K562 (cell line): Measurements from ENCODE around the gene ZFP37. TPM values are rescaled to one million over a fixed set of nuclear protein-coding genes. Genes with fewer than 3 reads are reported as not detected.

Source experiments
- ARID2 ChIP-seq: fragments of 450-650 bp; IDR thresholded peaks from 2 replicates; pipeline ENCODE4 v1.6.1; 2017; ENCODE audit warnings: antibody characterized with exemption, mild to moderate bottlenecking
- CBX3 ChIP-seq, 2 experiments: IDR thresholded peaks; 1 replicate in 1 of 2; 2 replicates in 1 of 2; pipeline ENCODE4 v1.6.1; 2012; ENCODE audit warnings: inconsistent platforms in 2 of 2, low read length in 2 of 2, borderline replicate concordance in 1 of 2, control low read depth in 1 of 2
- CUX1 ChIP-seq: fragments of 200-800 bp; sonication (Bioruptor generic); IDR thresholded peaks from 2 replicates; pipeline ENCODE4 v1.6.1; 2016; ENCODE audit warnings: missing genetic modification characterization, missing compliant biosample characterization
- GATAD2B ChIP-seq: fragments of 450-650 bp; IDR thresholded peaks from 2 replicates; pipeline ENCODE4 v1.6.1; 2017; ENCODE audit warnings: mild to moderate bottlenecking, borderline replicate concordance
- HMG20B ChIP-seq: fragments of 250-450 bp; sonication (Bioruptor Pico); IDR thresholded peaks from 2 replicates; pipeline ENCODE4 v1.5.0; 2021; ENCODE audit warnings: mild to moderate bottlenecking
- ZNF274 ChIP-seq: IDR thresholded peaks from 2 replicates; pipeline ENCODE4 v1.6.1; 2011; ENCODE audit warnings: low read depth, mild to moderate bottlenecking, low read length, moderate library complexity, borderline replicate concordance
- polyA plus RNA-seq, 8 experiments: library from polyadenylated mRNA; depleted of rRNA in 4 of 8; stranded (reverse) in 5 of 8; unstranded in 3 of 8; fragments of >200 nt; fragmentation: Nextera tagmentation in 2 of 8; fragmentation: Illumina TruSeq in 1 of 8; extraction: Ambion mirVana in 2 of 8; extraction: Trizol in 1 of 8; gene quantifications; 2 replicates each; pipeline versions ENCODE4 v1.2.1 to v1.2.3, GENCODE V29; 2011 to 2014; ENCODE audit warnings: inconsistent platforms in 1 of 8, missing spikeins in 1 of 8
- total RNA-seq, 7 experiments: library from RNA; depleted of rRNA in 6 of 7; stranded (reverse); fragments of >200 nt in 6 of 7; fragmentation: Illumina TruSeq in 2 of 7; extraction: Trizol in 2 of 7; gene quantifications; 2 replicates each; pipeline versions ENCODE4 v1.2.1 to v1.2.3, GENCODE V29; 2011 to 2021; ENCODE audit warnings: low replicate concordance in 1 of 7
- TF ChIP-seq, protein P1 (sequence below): fragments of 250-450 bp; sonication (Bioruptor Pico); IDR thresholded peaks from 2 replicates; pipeline ENCODE4 v1.5.1; 2021; ENCODE audit warnings: mild to moderate bottlenecking

ZFP37 gene
- total and polyA plus RNA-seq, 9 of the 15 experiments (the other 6 are each of a cell fraction or from before 2014, with no cell fraction given), result 0.03 to 0.33 (median 0.14) TPM; not detected in 1

GRCh38 chr9:112997236-112997941, 59.1 kb downstream of the ZFP37 start (continued):
- no peak for TF ChIP-seq CUX1 (CRISPR knock-in tag)
- TF ChIP-seq HMG20B, result no peak
- peak; percentile 98 for TF ChIP-seq ZNF274
- TF ChIP-seq, protein P1, sequence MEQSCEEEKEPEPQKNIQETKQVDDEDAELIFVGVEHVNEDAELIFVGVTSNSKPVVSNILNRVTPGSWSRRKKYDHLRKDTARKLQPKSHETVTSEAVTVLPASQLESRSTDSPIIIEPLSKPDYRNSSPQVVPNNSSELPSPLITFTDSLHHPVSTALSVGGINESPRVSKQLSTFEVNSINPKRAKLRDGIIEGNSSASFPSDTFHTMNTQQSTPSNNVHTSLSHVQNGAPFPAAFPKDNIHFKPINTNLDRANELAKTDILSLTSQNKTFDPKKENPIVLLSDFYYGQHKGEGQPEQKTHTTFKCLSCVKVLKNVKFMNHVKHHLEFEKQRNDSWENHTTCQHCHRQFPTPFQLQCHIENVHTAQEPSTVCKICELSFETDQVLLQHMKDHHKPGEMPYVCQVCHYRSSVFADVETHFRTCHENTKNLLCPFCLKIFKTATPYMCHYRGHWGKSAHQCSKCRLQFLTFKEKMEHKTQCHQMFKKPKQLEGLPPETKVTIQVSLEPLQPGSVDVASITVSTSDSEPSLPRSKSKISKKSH, result no peak
- TF ChIP-seq ARID2, result no peak
- no peak for TF ChIP-seq GATAD2B
- TF ChIP-seq CBX3 (IDR thresholded peaks at IDR 0.05; ENCODE audit: borderline replicate concordance in 1 of 2, low read length in 2 of 2), result peak in 1 of 2 experiments; percentile 26; a peak in 1 of 3 replicates

Other genes with a start within 250 kb of the ZFP37 start
Only the 7 nearest of the 8 such genes appear.
- gene SLC46A2, start 165.8 kb downstream of the ZFP37 start, total RNA-seq (2014; rRNA removed), result not detected in 2 replicates
- not detected in 2 replicates for gene SLC46A2, start 165.8 kb downstream of the ZFP37 start, total RNA-seq (2014; rRNA removed; fragmentation: Illumina TruSeq; extraction: Trizol)
- not detected in 2 replicates for gene SLC46A2, start 165.8 kb downstream of the ZFP37 start, total RNA-seq (2015; rRNA removed; fragmentation: Illumina TruSeq; extraction: Trizol)
- gene SLC46A2, start 165.8 kb downstream of the ZFP37 start, total RNA-seq (2021), result 0.07 TPM in 1 of 2 replicates, not detected in the other
- not detected in 2 replicates for gene SLC46A2, start 165.8 kb downstream of the ZFP37 start, polyA plus RNA-seq (2011; rRNA removed)
- gene SLC46A2, start 165.8 kb downstream of the ZFP37 start, polyA plus RNA-seq (2014; fragmentation: Illumina TruSeq; extraction: Trizol), result not detected in 2 replicates
- not detected for gene SLC46A2, start 165.8 kb downstream of the ZFP37 start, polyA plus RNA-seq (2014; fragmentation: Nextera tagmentation; extraction: Ambion mirVana)
- not detected in 2 replicates for gene SLC46A2, start 165.8 kb downstream of the ZFP37 start, polyA plus RNA-seq (2014; rRNA removed)
- gene ZNF883, start 44.5 kb downstream of the ZFP37 start, total RNA-seq (2014; rRNA removed), result 0.90 and 1.00 TPM in 2 replicates
- 4.9 and 5.6 TPM in 2 replicates for gene ZNF883, start 44.5 kb downstream of the ZFP37 start, total RNA-seq (2014; rRNA removed; fragmentation: Illumina TruSeq; extraction: Trizol)
- gene ZNF883, start 44.5 kb downstream of the ZFP37 start, total RNA-seq (2015; rRNA removed; fragmentation: Illumina TruSeq; extraction: Trizol), result 3.7 and 3.8 TPM in 2 replicates
- 2.3 and 2.6 TPM in 2 replicates for gene ZNF883, start 44.5 kb downstream of the ZFP37 start, total RNA-seq (2021)
- gene ZNF883, start 44.5 kb downstream of the ZFP37 start, polyA plus RNA-seq (2011; rRNA removed), result 0.42 and 2.8 TPM in 2 replicates
- gene ZNF883, start 44.5 kb downstream of the ZFP37 start, polyA plus RNA-seq (2014; fragmentation: Illumina TruSeq; extraction: Trizol), result 3.8 and 5.7 TPM in 2 replicates
- 1 to 10 TPM; 4.0 to 4.1 TPM for gene ZNF883, start 44.5 kb downstream of the ZFP37 start, polyA plus RNA-seq (2014; fragmentation: Nextera tagmentation; extraction: Ambion mirVana)
- 2.8 and 3.1 TPM in 2 replicates for gene ZNF883, start 44.5 kb downstream of the ZFP37 start, polyA plus RNA-seq (2014; rRNA removed)
- gene SLC31A2, start 94.3 kb upstream of the ZFP37 start, total RNA-seq (2014; rRNA removed), result 1.5 and 2.0 TPM in 2 replicates
- 2.5 and 2.7 TPM in 2 replicates for gene SLC31A2, start 94.3 kb upstream of the ZFP37 start, total RNA-seq (2014; rRNA removed; fragmentation: Illumina TruSeq; extraction: Trizol)
- gene SLC31A2, start 94.3 kb upstream of the ZFP37 start, total RNA-seq (2015; rRNA removed; fragmentation: Illumina TruSeq; extraction: Trizol), result 2.6 and 3.5 TPM in 2 replicates
- 2.2 and 2.3 TPM in 2 replicates for gene SLC31A2, start 94.3 kb upstream of the ZFP37 start, total RNA-seq (2021)
- gene SLC31A2, start 94.3 kb upstream of the ZFP37 start, polyA plus RNA-seq (2011; rRNA removed), result 2.8 and 4.3 TPM in 2 replicates
- gene SLC31A2, start 94.3 kb upstream of the ZFP37 start, polyA plus RNA-seq (2014; fragmentation: Illumina TruSeq; extraction: Trizol), result 2.3 and 2.5 TPM in 2 replicates
- 1 to 10 TPM; 1.5 to 2.2 TPM for gene SLC31A2, start 94.3 kb upstream of the ZFP37 start, polyA plus RNA-seq (2014; fragmentation: Nextera tagmentation; extraction: Ambion mirVana)
- gene SLC31A2, start 94.3 kb upstream of the ZFP37 start, polyA plus RNA-seq (2014; rRNA removed), result 2.2 and 3.6 TPM in 2 replicates
- 15.2 and 18.3 TPM in 2 replicates for gene FKBP15, start 164.6 kb upstream of the ZFP37 start, total RNA-seq (2014; rRNA removed)
- gene FKBP15, start 164.6 kb upstream of the ZFP37 start, total RNA-seq (2014; rRNA removed; fragmentation: Illumina TruSeq; extraction: Trizol), result 16.3 and 18.1 TPM in 2 replicates
- gene FKBP15, start 164.6 kb upstream of the ZFP37 start, total RNA-seq (2015; rRNA removed; fragmentation: Illumina TruSeq; extraction: Trizol), result 20.1 and 21.6 TPM in 2 replicates
- gene FKBP15, start 164.6 kb upstream of the ZFP37 start, total RNA-seq (2021), result 17.9 and 18.9 TPM in 2 replicates
- 38.0 and 45.2 TPM in 2 replicates for gene FKBP15, start 164.6 kb upstream of the ZFP37 start, polyA plus RNA-seq (2011; rRNA removed)
- 19.5 and 23.2 TPM in 2 replicates for gene FKBP15, start 164.6 kb upstream of the ZFP37 start, polyA plus RNA-seq (2014; fragmentation: Illumina TruSeq; extraction: Trizol)
- 10 to 100 TPM in 1 of 2 experiments, 1 to 10 TPM in 1; 8.7 to 15.3 TPM for gene FKBP15, start 164.6 kb upstream of the ZFP37 start, polyA plus RNA-seq (2014; fragmentation: Nextera tagmentation; extraction: Ambion mirVana)
- gene FKBP15, start 164.6 kb upstream of the ZFP37 start, polyA plus RNA-seq (2014; rRNA removed), result 17.9 and 18.9 TPM in 2 replicates
- 15.4 and 17.2 TPM in 2 replicates for gene SLC31A1, start 164.8 kb upstream of the ZFP37 start, total RNA-seq (2014; rRNA removed)
- 28.6 and 29.9 TPM in 2 replicates for gene SLC31A1, start 164.8 kb upstream of the ZFP37 start, total RNA-seq (2014; rRNA removed; fragmentation: Illumina TruSeq; extraction: Trizol)
- 17.3 and 19.7 TPM in 2 replicates for gene SLC31A1, start 164.8 kb upstream of the ZFP37 start, total RNA-seq (2015; rRNA removed; fragmentation: Illumina TruSeq; extraction: Trizol)
- 25.8 and 25.9 TPM in 2 replicates for gene SLC31A1, start 164.8 kb upstream of the ZFP37 start, total RNA-seq (2021)
- 39.3 and 40.7 TPM in 2 replicates for gene SLC31A1, start 164.8 kb upstream of the ZFP37 start, polyA plus RNA-seq (2011; rRNA removed)
- 32.0 and 34.6 TPM in 2 replicates for gene SLC31A1, start 164.8 kb upstream of the ZFP37 start, polyA plus RNA-seq (2014; fragmentation: Illumina TruSeq; extraction: Trizol)
- gene SLC31A1, start 164.8 kb upstream of the ZFP37 start, polyA plus RNA-seq (2014; fragmentation: Nextera tagmentation; extraction: Ambion mirVana), result 10 to 100 TPM; 21.7 to 30.7 TPM
- gene SLC31A1, start 164.8 kb upstream of the ZFP37 start, polyA plus RNA-seq (2014; rRNA removed), result 19.7 and 25.4 TPM in 2 replicates
- gene CDC26, start 218.8 kb upstream of the ZFP37 start, total RNA-seq (2014; rRNA removed), result 38.9 and 49.8 TPM in 2 replicates
- gene CDC26, start 218.8 kb upstream of the ZFP37 start, total RNA-seq (2014; rRNA removed; fragmentation: Illumina TruSeq; extraction: Trizol), result 60.0 and 61.5 TPM in 2 replicates
- gene CDC26, start 218.8 kb upstream of the ZFP37 start, total RNA-seq (2015; rRNA removed; fragmentation: Illumina TruSeq; extraction: Trizol), result 63.9 and 65.3 TPM in 2 replicates
- 33.0 TPM in 2 replicates for gene CDC26, start 218.8 kb upstream of the ZFP37 start, total RNA-seq (2021)
- 30.1 and 42.9 TPM in 2 replicates for gene CDC26, start 218.8 kb upstream of the ZFP37 start, polyA plus RNA-seq (2011; rRNA removed)
- 69.5 and 76.9 TPM in 2 replicates for gene CDC26, start 218.8 kb upstream of the ZFP37 start, polyA plus RNA-seq (2014; fragmentation: Illumina TruSeq; extraction: Trizol)
- gene CDC26, start 218.8 kb upstream of the ZFP37 start, polyA plus RNA-seq (2014; fragmentation: Nextera tagmentation; extraction: Ambion mirVana), result 100 to 1,000 TPM; 132 to 147 TPM
- 57.4 and 64.6 TPM in 2 replicates for gene CDC26, start 218.8 kb upstream of the ZFP37 start, polyA plus RNA-seq (2014; rRNA removed)
- gene PRPF4, start 218.9 kb upstream of the ZFP37 start, total RNA-seq (2014; rRNA removed), result 36.2 and 39.8 TPM in 2 replicates
- 42.4 and 45.0 TPM in 2 replicates for gene PRPF4, start 218.9 kb upstream of the ZFP37 start, total RNA-seq (2014; rRNA removed; fragmentation: Illumina TruSeq; extraction: Trizol)
- gene PRPF4, start 218.9 kb upstream of the ZFP37 start, total RNA-seq (2015; rRNA removed; fragmentation: Illumina TruSeq; extraction: Trizol), result 52.7 and 53.2 TPM in 2 replicates
- gene PRPF4, start 218.9 kb upstream of the ZFP37 start, total RNA-seq (2021), result 36.1 and 36.7 TPM in 2 replicates
- 18.3 and 26.1 TPM in 2 replicates for gene PRPF4, start 218.9 kb upstream of the ZFP37 start, polyA plus RNA-seq (2011; rRNA removed)
- gene PRPF4, start 218.9 kb upstream of the ZFP37 start, polyA plus RNA-seq (2014; fragmentation: Illumina TruSeq; extraction: Trizol), result 44.7 and 49.8 TPM in 2 replicates
- gene PRPF4, start 218.9 kb upstream of the ZFP37 start, polyA plus RNA-seq (2014; fragmentation: Nextera tagmentation; extraction: Ambion mirVana), result 10 to 100 TPM; 25.8 to 66.0 TPM
- gene PRPF4, start 218.9 kb upstream of the ZFP37 start, polyA plus RNA-seq (2014; rRNA removed), result 29.5 and 30.2 TPM in 2 replicates